ENCODE results near the gene ARF1.

DNA sequence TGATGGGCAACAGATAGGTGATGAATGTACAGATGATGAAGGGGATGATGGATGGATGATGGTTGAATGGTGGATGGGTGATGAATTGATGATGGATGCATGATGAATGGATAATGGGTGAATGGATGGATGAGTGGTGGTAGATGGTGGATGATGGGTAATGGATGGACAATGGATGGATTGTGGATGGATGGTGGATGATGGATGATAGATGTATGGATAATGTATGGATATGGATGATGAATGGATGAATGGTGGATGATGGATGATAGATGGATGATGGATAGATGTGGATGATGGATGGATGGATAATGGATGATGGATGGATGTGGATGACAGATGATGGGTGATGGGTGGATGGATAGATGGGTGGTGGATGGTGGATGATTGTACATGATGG is 40.0 kb upstream of the ARF1 start:
- no peak for TF ChIP-seq ZNF677 (tag by site-specific recombination; IDR thresholded peaks at IDR 0.05)
- TF ChIP-seq, protein P1, sequence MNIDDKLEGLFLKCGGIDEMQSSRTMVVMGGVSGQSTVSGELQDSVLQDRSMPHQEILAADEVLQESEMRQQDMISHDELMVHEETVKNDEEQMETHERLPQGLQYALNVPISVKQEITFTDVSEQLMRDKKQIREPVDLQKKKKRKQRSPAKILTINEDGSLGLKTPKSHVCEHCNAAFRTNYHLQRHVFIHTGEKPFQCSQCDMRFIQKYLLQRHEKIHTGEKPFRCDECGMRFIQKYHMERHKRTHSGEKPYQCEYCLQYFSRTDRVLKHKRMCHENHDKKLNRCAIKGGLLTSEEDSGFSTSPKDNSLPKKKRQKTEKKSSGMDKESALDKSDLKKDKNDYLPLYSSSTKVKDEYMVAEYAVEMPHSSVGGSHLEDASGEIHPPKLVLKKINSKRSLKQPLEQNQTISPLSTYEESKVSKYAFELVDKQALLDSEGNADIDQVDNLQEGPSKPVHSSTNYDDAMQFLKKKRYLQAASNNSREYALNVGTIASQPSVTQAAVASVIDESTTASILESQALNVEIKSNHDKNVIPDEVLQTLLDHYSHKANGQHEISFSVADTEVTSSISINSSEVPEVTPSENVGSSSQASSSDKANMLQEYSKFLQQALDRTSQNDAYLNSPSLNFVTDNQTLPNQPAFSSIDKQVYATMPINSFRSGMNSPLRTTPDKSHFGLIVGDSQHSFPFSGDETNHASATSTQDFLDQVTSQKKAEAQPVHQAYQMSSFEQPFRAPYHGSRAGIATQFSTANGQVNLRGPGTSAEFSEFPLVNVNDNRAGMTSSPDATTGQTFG (tag by site-specific recombination; IDR thresholded peaks at IDR 0.05; ENCODE audit: borderline replicate concordance), result 0 out of 2 replicates have a peak, but pooled peaks have one; percentile 7
- TF ChIP-seq ZNF155 (tag by site-specific recombination; IDR thresholded peaks at IDR 0.05), result no peak
- no peak for TF ChIP-seq ZNF394 (tag by site-specific recombination; IDR thresholded peaks at IDR 0.05; ENCODE audit: borderline replicate concordance)
- no peak for TF ChIP-seq ZNF580 (tag by site-specific recombination; IDR thresholded peaks at IDR 0.05)
- TF ChIP-seq CTCF (tag by site-specific recombination; IDR thresholded peaks at IDR 0.05), result no peak
- TF ChIP-seq ZBTB7A (tag by site-specific recombination; IDR thresholded peaks at IDR 0.05; ENCODE audit: low read depth), result no peak
- TF ChIP-seq ZNF830 (tag by site-specific recombination; IDR thresholded peaks at IDR 0.05; ENCODE audit: low read depth), result no peak
- TF ChIP-seq ATF2 (tag by site-specific recombination; IDR thresholded peaks at IDR 0.05; ENCODE audit: low read depth), result no peak
- TF ChIP-seq ZNF768 (tag by site-specific recombination; IDR thresholded peaks at IDR 0.05), result no peak

Measured in HEK293 (cell line).